Stimulated activated CD8-positive, alpha-beta memory T cell treated with anti-CD3 and anti-CD28 coated beads, Interleukin-4, amount 100 ng/mL, for 48 hours (primary cell): ENCODE results near the gene DEFB126.
"Not testable (repeated sequence)": the region's sequence is repeated elsewhere in the genome, so short reads cannot be mapped to it uniquely, and the experiment has no call there.

Experiments
- DNase-seq: peaks from one replicate; pipeline ENCODE4 v3.0.0-alpha.2; 2020

DEFB126 gene, protein sequence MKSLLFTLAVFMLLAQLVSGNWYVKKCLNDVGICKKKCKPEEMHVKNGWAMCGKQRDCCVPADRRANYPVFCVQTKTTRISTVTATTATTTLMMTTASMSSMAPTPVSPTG

DNA sequence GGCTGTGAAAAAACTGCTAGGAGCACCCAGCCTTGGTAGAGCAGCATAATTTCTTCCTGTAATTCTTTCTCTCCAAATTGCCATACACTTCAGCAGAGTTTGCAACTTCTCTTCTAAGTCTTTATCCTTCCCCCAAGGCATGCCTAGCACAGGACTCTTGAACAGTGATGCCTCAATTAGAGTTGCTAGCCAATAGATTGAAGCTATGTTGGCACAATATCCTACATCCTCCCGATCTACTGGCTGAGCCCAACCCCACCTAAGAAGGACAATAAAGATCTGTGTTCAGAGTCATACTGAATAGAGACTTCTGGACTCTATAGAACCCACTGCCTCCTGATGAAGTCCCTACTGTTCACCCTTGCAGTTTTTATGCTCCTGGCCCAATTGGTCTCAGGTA, at the start of gene DEFB126:
DEFB126 (plus strand) TSS at position 301 of the 400 bp plus-strand sequence; CDS start at position 340, 39 bp downstream.
- DNase-seq, result no peak

DNA sequence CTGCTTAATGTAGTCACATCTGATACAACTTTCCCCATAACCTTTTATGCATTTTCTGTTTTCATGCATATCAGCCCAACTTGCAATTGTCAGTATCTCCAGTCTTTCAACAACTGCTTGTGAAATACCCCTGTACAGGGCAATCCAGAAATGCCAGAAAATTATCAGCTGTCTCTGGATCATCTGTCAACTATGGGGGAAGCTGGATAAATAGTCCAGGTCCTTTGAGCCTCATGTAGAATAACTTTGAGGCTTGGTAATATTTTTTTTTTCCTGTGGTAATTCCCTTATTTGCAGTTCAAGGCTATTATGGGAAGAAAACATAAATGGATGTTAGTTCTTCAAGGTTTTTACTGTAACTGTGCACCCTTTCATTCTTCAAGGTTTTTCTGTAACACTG, 48.7 kb upstream of the DEFB126 start:
- DNase-seq, result no peak

DNA sequence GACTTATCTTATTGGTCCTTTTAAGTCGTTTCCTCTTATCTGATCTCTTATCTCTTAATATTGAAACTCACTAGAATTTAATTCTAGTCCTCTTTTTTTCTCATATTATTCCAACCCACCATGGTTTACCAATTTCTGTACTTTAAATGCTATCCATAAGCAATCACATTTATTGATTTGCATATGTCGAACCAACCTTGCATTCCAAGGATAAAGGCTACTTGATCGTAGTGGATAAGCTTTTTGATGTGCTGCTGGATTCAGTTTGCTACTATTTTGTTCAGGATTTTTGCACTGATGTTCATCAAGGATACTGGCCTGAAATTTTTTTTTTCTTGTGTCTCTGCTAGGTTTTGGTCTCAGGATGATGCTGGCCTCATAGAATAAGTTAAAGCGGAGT, 47.2 kb upstream of the DEFB126 start:
- no peak for DNase-seq

DNA sequence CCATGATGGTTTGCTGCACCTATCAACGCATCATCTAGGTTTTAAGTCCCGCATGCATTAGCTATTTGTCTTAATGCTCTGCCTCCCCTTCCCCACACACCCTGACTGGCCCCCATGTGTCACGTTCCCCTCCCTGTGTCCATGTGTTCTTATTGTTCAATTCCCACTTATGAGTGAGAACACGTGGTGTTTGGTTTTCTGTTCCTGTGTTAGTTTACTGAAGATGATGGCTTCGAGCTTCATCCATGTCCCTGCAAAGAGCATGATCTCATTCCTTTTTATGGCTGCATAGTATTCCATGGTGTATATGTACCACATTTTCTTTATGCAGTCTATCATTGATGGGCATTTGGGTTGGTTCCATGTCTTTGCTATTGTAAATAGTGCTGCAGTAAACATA, 44.7 kb upstream of the DEFB126 start:
- not testable (repeated sequence) for DNase-seq

DNA sequence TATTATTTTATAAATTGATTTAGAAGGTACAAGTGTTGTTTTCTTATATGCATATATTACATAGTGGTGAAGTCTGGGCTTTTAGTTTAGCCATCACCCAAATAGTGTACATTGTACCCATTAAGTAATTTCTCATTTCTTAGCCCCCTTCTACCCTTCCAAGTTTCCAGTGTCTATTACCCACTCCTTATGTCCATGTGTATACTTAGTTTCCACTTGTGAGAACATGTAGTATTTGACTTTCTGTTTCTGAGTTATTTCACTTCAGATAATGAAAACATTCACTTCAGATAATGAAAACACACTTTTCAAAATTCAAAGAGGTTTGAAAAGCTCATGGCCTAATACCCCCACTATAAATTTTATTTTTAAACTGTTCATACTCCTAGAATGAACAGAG, 40.4 kb upstream of the DEFB126 start:
- DNase-seq, result no peak

DNA sequence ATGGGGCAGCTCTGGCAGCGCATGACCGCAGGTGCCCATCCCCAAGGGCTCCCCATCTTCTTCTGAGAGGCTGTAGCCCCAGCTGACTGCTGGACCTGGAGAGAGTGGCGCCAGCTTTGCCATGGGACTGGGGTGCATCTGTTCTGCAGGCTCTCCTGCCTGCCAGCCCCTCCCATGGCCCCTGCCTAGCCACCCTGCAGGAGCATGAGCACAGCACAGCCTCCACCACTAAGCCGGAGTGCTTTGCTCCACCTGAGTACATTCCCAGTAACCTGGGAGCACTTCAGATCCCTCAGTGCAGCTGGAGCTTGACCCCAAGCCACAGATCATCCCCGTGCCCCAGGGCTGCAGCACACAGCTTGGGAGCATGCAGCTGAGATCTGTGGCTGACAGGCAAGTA, 38.9 kb upstream of the DEFB126 start:
- DNase-seq, result no peak

DNA sequence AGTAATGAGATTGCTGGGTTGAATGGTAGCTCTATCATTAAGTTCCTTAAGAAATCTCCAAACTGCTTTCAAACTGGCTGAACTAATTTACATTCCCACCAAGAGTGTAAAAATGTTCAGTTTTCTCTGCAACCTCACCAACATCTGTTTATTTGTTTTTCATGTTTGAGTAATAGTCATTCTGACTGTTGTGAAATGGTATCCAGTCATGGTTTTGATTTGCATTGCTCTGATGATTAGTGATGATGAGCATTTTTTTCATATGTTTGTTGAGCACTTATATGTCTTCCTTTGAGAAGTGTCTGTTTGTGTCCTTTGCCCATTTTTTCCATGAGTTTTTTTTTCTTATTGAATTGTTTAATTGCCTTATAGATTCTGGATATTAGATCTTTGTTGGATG, 30.0 kb upstream of the DEFB126 start:
- DNase-seq, result no peak

DNA sequence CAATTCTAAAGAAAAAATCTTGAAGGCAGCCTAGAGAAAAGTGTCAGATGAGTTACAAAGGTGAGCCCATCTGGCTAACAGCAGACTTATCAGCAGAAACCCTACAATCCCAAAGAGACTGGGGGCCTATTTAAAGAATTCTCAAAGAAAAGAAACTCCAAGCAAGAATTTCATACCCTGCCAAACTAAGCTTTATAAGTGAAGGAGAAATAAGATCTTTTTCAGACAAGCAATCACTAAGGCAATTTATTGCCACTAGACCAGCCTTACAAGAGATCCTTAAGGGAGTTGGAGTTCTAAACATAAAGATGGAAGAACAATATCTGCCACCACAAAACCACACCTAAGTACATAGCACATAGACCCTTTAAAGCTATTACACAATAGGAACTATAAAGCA, 24.9 kb upstream of the DEFB126 start:
- no peak for DNase-seq

DNA sequence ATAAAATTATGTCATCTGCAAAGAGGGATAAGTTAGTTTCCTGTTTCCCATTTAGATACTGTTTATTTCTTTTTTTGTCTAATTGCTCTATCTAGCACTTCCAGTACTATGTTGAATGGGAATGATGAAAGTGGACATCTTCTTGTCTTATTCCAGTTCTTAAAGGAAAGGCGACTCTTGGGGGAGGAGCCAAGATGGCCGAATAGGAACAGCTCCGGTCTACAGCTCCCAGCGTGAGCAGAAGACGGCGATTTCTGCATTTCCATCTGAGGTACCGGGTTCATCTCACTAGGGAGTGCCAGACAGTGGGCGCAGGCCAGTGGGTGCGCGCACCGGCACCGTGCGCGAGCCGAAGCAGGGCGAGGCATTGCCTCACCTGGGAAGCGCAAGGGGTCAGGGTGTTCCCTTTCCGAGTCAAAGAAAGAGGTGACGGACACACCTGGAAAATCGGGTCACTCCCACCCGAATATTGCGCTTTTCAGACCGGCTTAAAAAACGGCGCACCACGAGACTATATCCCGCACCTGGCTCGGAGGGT, 12.5 kb upstream of the DEFB126 start:
- DNase-seq, result not testable (repeated sequence)

DNA sequence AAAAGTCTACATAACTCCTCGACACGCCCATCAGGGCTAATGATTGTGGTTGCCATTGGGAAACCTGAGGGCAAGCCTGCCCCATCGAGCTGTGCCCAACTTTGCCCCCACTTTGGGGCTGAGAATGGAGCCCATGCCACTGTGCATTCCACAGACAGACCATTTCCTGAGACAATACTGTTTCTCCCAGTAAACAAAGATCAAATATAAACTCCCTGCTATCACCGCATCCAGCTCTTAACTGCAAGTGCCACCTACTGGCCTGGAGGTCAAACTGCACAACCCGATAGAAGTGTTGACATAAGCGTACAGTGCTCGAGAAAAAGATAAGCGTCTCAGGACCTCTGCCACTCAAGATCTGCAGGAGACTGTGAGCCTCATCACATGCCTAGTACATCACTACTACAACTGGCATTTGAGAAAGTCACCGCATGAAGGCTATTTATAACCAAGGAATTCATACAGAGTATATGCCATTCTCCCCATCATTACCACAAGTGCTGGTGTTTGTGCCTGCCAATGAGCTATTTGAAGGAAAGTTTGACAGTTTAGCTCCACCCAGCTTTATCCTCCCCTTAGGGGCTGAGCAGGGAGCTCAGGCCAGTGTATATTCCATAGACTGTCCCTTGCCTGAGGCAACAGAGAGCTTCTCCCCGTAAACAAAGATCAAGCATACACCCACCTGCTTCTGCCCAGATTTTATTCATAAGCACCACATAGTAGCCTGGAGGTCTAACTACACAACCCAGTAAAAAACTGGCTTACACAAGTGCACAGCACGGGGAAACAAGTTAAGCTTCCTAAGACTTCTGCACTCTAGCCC, 4.5 kb upstream of the DEFB126 start:
- DNase-seq, result peak; percentile 43

DNA sequence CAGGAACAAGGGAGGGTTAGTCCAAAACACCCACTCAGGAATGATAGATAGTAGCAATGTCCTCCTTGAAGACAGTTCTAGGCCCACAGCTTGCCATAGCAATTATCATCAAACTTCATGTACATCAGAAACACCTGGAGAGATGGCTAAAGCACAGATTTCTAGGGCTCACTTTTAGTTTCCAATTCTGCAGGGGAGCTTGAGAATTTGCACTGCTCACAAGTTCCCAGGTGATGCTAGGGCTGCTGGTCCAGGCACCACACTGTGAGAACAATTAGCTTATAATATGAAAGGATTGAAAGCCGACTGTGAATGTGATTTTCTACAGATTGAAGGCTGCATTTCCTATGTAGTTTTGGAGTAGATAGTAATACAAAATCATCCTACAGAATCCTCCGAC, 3.5 kb downstream of the DEFB126 start:
- DNase-seq, result no peak

DNA sequence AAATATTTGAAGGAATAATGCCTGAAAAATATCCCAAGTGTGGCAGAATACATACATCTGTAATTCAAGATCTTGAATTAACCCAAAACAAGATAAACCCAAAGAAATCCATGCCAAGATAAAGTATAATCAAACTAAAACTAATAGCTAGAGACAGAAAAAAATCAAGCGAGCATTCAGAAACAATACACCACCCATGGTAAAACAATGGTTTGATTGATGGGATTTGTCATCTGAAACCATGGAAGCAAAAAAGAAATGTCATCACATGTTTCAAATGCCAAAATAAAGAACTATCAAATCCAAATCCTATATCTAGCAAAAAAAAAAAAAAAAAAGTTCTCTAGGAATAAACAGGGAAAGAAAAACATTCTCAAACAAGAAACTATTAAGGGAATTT, 9.7 kb downstream of the DEFB126 start:
- DNase-seq, result no peak

DNA sequence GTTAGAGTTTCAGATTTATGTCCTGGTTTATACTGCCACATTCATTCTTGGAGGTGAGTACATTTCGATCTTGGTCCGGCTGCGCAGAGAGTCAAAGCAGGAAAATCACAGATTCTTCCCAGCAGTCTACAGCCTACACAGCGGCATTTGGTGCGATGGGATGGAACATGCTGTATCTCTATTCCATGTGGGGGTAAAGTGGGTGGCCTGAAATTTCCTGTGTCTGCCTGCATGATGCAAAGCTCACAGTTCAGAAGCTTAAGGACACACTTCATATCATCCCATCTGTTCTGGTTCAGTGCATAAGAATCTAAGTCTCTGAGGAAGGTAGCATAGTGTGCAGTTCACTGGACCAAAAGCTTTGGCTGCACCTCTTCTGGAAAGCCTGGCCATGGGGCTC, 14.8 kb downstream of the DEFB126 start, which contains the start of gene DEFB127:
DEFB127 (plus strand) TSS at position 301 of the 400 bp plus-strand sequence; CDS start at position 392, 91 bp downstream.
- DNase-seq, result no peak

DNA sequence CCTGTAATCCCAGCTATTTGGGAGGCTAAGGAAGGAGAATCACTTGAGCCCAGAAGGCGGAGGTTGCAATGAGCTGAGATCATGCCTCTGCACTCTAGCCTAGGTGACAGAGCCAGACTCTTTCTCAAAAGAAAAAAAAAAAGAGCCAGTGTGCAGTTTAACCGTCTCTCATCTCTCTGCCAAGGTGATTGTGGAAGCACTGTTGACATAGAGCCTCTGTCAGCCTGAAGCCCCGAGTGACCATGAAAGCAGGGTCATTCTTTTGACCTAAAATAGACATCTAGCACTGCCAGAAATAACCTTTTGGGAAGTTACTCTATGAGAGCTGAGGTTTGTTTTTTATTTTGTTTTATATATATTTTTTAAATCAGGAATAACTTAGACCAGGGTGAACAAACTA, 22.2 kb downstream of the DEFB126 start:
- no peak for DNase-seq

DNA sequence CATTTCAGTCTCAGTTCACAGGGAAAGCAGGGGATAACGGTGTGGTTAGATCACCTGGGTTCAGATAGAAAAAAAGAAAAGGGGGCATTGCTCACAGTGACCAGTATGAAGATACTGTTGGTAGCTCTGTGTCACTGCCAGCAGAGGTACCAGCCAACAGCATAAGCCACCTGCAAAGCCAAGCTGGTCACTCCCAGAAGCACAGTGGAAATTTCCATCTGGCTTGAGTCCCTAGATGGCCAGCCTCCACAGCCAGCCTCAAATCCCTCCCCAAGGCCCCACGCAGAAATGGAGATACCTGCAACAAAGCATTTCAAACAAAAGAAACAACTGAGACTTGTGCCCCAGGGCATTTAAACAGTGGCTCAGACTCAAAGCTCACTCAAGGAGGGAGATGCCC, 26.5 kb downstream of the DEFB126 start:
- DNase-seq, result no peak

DNA sequence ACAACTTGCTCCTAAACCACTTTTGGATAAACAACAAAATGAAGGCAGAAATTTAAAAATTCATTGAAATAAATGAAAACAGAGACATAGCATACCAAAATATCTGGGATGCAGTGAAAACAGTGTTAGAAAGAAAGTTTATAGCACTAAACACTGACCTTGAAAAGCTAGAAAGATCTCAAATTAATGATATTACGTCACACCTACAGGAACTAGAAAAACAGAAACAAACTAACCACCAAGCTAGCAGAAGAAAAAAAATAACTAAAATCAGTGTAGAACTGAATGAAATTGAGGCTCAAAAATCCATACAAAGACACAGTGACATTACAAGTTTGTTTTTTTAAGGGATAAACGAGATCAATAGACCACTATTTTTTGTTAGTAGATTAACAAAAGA, 41.9 kb downstream of the DEFB126 start:
- DNase-seq, result no peak

DNA sequence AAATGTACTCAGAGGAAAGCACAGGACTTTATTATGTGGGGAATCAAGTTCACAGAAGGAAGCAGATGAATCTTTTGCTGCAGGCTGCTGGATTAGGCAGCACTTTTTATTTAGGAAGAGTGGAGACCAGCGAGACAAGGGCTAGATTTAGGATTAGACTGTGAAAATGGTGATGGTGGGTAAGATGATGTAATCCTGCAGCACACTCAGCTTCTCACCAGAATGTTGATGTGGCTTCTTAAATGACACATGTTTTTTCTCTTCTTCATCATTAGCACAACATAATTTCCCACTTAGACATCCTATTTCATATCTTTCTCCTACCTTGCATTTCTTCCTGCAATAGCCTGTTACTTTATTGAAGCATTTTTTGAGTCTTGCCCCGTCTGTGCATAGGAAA, 45.3 kb downstream of the DEFB126 start:
- DNase-seq, result no peak

DNA sequence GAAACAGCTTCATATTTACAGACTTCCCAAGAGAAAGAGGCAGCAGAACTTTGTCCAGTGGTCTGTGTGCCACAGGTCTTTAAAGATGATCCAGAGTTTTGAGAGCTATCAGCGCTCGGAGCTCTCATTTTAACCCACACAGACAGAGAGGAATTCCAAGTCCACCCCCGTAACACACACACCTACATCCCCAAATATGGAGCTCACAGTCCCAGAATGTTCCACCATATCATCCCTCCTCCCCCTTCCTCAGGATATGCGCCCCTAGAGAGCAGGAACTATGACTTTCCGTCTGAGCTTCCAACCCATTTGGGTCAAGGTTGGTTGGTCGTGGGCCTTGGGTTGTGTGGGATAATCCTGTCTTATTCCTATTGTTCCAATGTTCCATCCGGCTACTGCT, 47.2 kb downstream of the DEFB126 start, which contains the start of gene DEFB128:
DEFB128 (minus strand) TSS at position 101 of the 400 bp plus-strand sequence; CDS start at position 13, 88 bp downstream.
- DNase-seq, result no peak
